OCI-LY1 (cell line): ENCODE results near the gene KANSL3.
"Not testable (repeated sequence)": the region's sequence is repeated elsewhere in the genome, so short reads cannot be mapped to it uniquely, and the experiment has no call there.

Experiments
- H2AFZ ChIP-seq: fragments of 200-600 bp; sonication (generic), shearing (Covaris generic); 2 replicates; pipeline ENCODE4 v1.6.0; 2014; ENCODE audit warnings: antibody characterized with exemption, mild to moderate bottlenecking, low read length
- H3F3A ChIP-seq: fragments of 200-600 bp; sonication (generic), shearing (Covaris generic); 2 replicates; pipeline ENCODE4 v1.6.0; 2014; ENCODE audit warnings: mild to moderate bottlenecking, antibody characterized with exemption, low read length, moderate library complexity; ENCODE audit not compliant: insufficient read depth
- H3K27ac ChIP-seq: fragments of 200-600 bp; sonication (generic); 2 replicates; pipeline ENCODE4 v1.5.1; 2014; ENCODE audit warnings: low read length, mixed run types, mild to moderate bottlenecking, low read depth; ENCODE audit not compliant: poor library complexity, severe bottlenecking
- H3K27me3 ChIP-seq: fragments of 200-600 bp; sonication (generic); 2 replicates; pipeline ENCODE4 v1.6.0; 2014; ENCODE audit warnings: antibody characterized with exemption, mild to moderate bottlenecking, low read length, moderate library complexity; ENCODE audit not compliant: insufficient read depth
- H3K36me3 ChIP-seq: fragments of 200-600 bp; sonication (generic); 2 replicates; pipeline ENCODE4 v1.6.1; 2014; ENCODE audit warnings: mild to moderate bottlenecking, antibody characterized with exemption, low read length, moderate library complexity, mixed read lengths; ENCODE audit not compliant: insufficient read depth
- H3K4me1 ChIP-seq: fragments of 200-600 bp; sonication (generic); 2 replicates; pipeline ENCODE4 v1.5.1; 2014; ENCODE audit warnings: mild to moderate bottlenecking, low read length, moderate library complexity; ENCODE audit not compliant: insufficient read depth, severe bottlenecking
- H3K4me2 ChIP-seq: fragments of 200-600 bp; sonication (generic), shearing (Covaris generic); 2 replicates; pipeline ENCODE4 v1.6.1; 2014; ENCODE audit warnings: low read length
- H3K4me3 ChIP-seq: fragments of 200-600 bp; sonication (generic); 2 replicates; pipeline ENCODE4 v1.5.1; 2014; ENCODE audit warnings: low read length, low read depth, mild to moderate bottlenecking, mixed read lengths; ENCODE audit not compliant: poor library complexity, severe bottlenecking
- H3K79me2 ChIP-seq: fragments of 200-600 bp; shearing (Covaris generic); 2 replicates; pipeline ENCODE4 v1.6.1; 2016; ENCODE audit warnings: mixed run types, low read length, mixed read lengths; ENCODE audit not compliant: insufficient read depth
- H3K9ac ChIP-seq: fragments of 200-600 bp; sonication (generic), shearing (Covaris generic); 2 replicates; pipeline ENCODE4 v1.6.1; 2014; ENCODE audit warnings: mild to moderate bottlenecking, low read length, mixed read lengths
- H3K9me2 ChIP-seq: fragments of 200-600 bp; sonication (generic), shearing (Covaris generic); 2 replicates; pipeline ENCODE4 v1.6.1; 2014; ENCODE audit warnings: low read depth, mild to moderate bottlenecking, low read length, mixed read lengths
- H3K9me3 ChIP-seq: fragments of 200-600 bp; shearing (Covaris generic); 2 replicates; pipeline ENCODE4 v1.6.1; 2014; ENCODE audit warnings: low read length, mixed read lengths
- H4K20me1 ChIP-seq: fragments of 200-600 bp; sonication (generic), shearing (Covaris generic); 2 replicates; pipeline ENCODE4 v1.6.0; 2016; ENCODE audit warnings: mild to moderate bottlenecking, low read length; ENCODE audit not compliant: insufficient read depth
- CTCF ChIP-seq: fragments of 200-600 bp; sonication (generic), shearing (Covaris generic); IDR thresholded peaks from 2 replicates; pipeline ENCODE4 v1.5.1; 2017; ENCODE audit warnings: mild to moderate bottlenecking, antibody characterized with exemption, low read length, moderate library complexity, mixed read lengths
- EZH2 ChIP-seq: fragments of 200-600 bp; sonication (generic), shearing (Covaris generic); IDR thresholded peaks from 2 replicates; pipeline ENCODE4 v1.8.0; 2017; ENCODE audit warnings: borderline replicate concordance, mixed run types, mild to moderate bottlenecking, antibody characterized with exemption, low read length, moderate library complexity, mixed read lengths

KANSL3 gene

GRCh38 chr2:96655526-96655925 lies 17.4 kb upstream of the KANSL3 start:
- Histone ChIP-seq H3F3A (no peaks in the 10 kb centered on the region), H3K79me2 (no peaks in the 10 kb centered on the region), H3K4me2 (no peak overlapping the region)

DNA sequence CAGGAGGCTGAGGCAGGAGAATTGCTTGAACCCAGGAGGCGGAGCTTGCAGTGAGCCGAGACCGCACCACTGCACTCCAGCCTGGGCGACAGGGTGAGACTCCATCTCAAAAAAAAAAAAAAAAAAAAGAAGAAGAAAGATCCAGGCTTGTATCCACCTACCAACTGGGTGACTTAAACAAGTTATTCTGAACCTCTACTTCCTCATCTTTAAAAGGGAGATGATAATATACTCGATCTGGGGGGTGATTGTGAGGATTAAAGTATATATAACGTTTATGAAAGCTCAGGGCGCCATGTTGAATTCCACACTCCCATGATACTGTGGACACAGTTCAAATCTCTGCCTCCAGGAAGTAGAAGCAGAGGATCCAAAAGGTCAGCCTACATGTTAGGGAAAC lies 16.7 kb upstream of the KANSL3 start:
- not testable (repeated sequence) for H3K36me3 ChIP-seq, H3K9me2 ChIP-seq, H3K4me1 ChIP-seq, H3F3A ChIP-seq, H3K27me3 ChIP-seq, H3K79me2 ChIP-seq, H3K4me2 ChIP-seq, H3K9me3 ChIP-seq, H4K20me1 ChIP-seq, H3K4me3 ChIP-seq, H3K9ac ChIP-seq, H2AFZ ChIP-seq, H3K27ac ChIP-seq

More at GRCh38 chr2:96655526-96655925, 17.4 kb upstream of the KANSL3 start:
- H3K9me3 ChIP-seq = no peaks in the 10 kb centered on the region
- H3K9me2 ChIP-seq = no peaks in the 10 kb centered on the region
- H3K4me1 ChIP-seq = no peaks in the 10 kb centered on the region
- no peaks in the 10 kb centered on the region for H3K27me3 ChIP-seq
- no peaks in the 10 kb centered on the region for H3K36me3 ChIP-seq
- H4K20me1 ChIP-seq = no peaks in the 10 kb centered on the region
- no peak overlapping the region for H2AFZ ChIP-seq
- H3K27ac ChIP-seq = no peak overlapping the region
- H3K9ac ChIP-seq = no peak overlapping the region
- H3K4me3 ChIP-seq = no peak overlapping the region
- TF ChIP-seq EZH2 (no peak), CTCF (no peak)

DNA sequence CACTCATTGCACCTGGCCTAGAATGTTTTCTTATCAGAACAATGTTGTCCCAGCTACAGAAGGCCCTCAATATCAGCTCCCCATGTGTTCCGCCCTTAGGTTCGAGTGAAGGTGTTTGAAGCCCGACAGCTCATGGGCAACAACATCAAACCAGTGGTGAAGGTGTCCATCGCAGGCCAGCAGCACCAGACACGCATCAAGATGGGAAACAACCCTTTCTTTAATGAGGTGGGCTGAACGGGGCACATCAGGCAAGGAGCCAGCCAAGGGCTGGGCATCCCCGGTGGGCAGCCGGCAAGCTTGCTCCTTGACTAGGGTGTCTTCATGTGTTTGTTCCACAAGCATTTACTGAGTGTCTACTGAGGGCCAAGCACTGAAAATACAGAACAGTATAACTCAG lies 13.7 kb upstream of the KANSL3 start:
- Histone ChIP-seq H3K9ac (no peak overlapping the region), H3K27me3 (peaks cover 4% of the 10 kb centered on the region; the same call in 1 of the 2 replicates), H3K4me1 (no peaks in the 10 kb centered on the region), H3K9me3 (no peaks in the 10 kb centered on the region), H3K36me3 (no peaks in the 10 kb centered on the region), H3F3A (no peaks in the 10 kb centered on the region), H3K27ac (no peak overlapping the region), H4K20me1 (no peaks in the 10 kb centered on the region), H2AFZ (no peak overlapping the region), H3K4me2 (no peak overlapping the region), H3K79me2 (no peaks in the 10 kb centered on the region), H3K9me2 (no peaks in the 10 kb centered on the region), H3K4me3 (no peak overlapping the region)
- no peak for TF ChIP-seq EZH2
- no peak for TF ChIP-seq CTCF

DNA sequence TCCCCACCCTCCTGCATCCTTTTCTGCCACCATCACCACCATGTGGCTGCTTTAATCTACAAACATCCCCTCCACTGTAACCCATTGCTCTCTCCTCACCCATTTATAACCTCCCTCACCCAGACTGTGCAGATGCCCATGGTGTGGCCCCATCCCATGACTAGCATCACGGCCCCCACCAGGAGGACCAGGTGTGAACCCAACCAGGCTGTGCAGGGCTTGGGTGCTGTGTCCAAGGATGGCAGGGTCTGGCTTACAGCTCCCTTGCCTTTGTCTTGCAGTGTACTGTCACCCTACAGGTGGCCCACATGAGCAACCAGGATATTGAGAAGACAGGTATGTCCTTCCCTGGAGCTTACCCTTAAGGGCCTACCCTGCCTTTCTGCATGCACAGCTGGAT lies 11.2 kb upstream of the KANSL3 start:
- Histone ChIP-seq H3F3A (no peaks in the 10 kb centered on the region), H3K36me3 (no peaks in the 10 kb centered on the region), H3K9ac (no peak overlapping the region), H3K79me2 (no peaks in the 10 kb centered on the region), H4K20me1 (no peaks in the 10 kb centered on the region), H3K4me3 (no peak overlapping the region), H3K4me2 (no peak overlapping the region), H3K27me3 (peaks cover 7% of the 10 kb centered on the region; the same call in 1 of the 2 replicates), H2AFZ (no peak overlapping the region), H3K9me3 (no peaks in the 10 kb centered on the region), H3K27ac (no peak overlapping the region), H3K9me2 (no peaks in the 10 kb centered on the region), H3K4me1 (no peaks in the 10 kb centered on the region)
- TF ChIP-seq EZH2 = no peak
- no peak for TF ChIP-seq CTCF
